Left lung (tissue), 10 donors: ENCODE data around the gene MAP3K5. TPM values are rescaled to one million over a fixed set of nuclear protein-coding genes. Genes with fewer than 3 reads are reported as not detected.

ENCODE experiments used
- ATAC-seq: fragments of 200-7000 bp; cut with Tn5 transposase; one replicate; pipeline ENCODE4 v1.9.1; 2020; ENCODE audit warnings: moderate library complexity
- DNase-seq, 4 donors: peaks; one replicate each; pipeline ENCODE4 v3.0.0-alpha.2; 2013 to 2020
- H3K27ac ChIP-seq, 2 donors: fragments of 200-600 bp; sonication (generic) in 1 of 2; one replicate each; pipeline versions ENCODE4 v1.5.0 to v1.8.0; 2020 to 2021
- H3K27me3 ChIP-seq, 2 donors: fragments of 200-600 bp; sonication (generic) in 1 of 2; one replicate each; pipeline versions ENCODE4 v1.5.0 to v1.8.0; 2020 to 2021
- H3K36me3 ChIP-seq, 2 donors: fragments of 200-600 bp; sonication (generic) in 1 of 2; one replicate each; pipeline versions ENCODE4 v1.5.0 to v1.8.0; 2020 to 2021
- H3K4me1 ChIP-seq, 2 donors: fragments of 200-600 bp; one replicate each; pipeline ENCODE4 v1.8.0; 2021
- H3K4me3 ChIP-seq, 2 donors: fragments of 200-600 bp; sonication (generic) in 1 of 2; one replicate each; pipeline versions ENCODE4 v1.5.0 to v1.8.0; 2020 to 2021; ENCODE audit warnings: mild to moderate bottlenecking in 1 of 2
- H3K9me3 ChIP-seq, 2 donors: fragments of 200-600 bp; sonication (generic) in 1 of 2; one replicate each; pipeline versions ENCODE4 v1.5.0 to v1.8.0; 2020 to 2021
- CTCF ChIP-seq, 2 donors: fragments of 200-600 bp; sonication (generic) in 1 of 2; IDR thresholded peaks; one replicate each; pipeline versions ENCODE4 v1.5.0 to v1.8.0; 2021; ENCODE audit warnings: antibody characterized with exemption in 2 of 2
- intact Hi-C, 2 donors: fragments of 100-400 bp; cut with DNase I; formaldehyde crosslinking; loops; one replicate each; pipeline versions ENCODE4 v1.11.2 to v1.14.2; 2022
- polyA plus RNA-seq, 6 donors: library from polyadenylated mRNA; unstranded; fragments of 120-200 nt; gene quantifications; one replicate each; pipeline ENCODE4 v1.2.1, GENCODE V29; 2013; ENCODE audit not compliant: insufficient read length in 6 of 6
- total RNA-seq, 2 donors: library from RNA; stranded (reverse); fragmentation: NEBNext Ultra II Directional; extraction: Animal tissue kit (Norgen Biotek cat#: 25700); gene quantifications; one replicate each; pipeline ENCODE4 v1.2.1, GENCODE V29; 2021
- donor health status: DM: no; HTN: yes; CAD: no.
- donor health status: DM: no; HTN: no; CAD: no.

MAP3K5 gene
- total and polyA plus RNA-seq, 8 donors, result 6.3 to 27.7 (median 7.2) TPM

GRCh38 chr6:136783021-136783420 is 9.3 kb downstream of the MAP3K5 start:
- Histone ChIP-seq H3K4me3 (no peak overlapping the region), H3K4me1 (peaks cover 0 to 90% of the 10 kb centered on the region in 2 donors), H3K36me3 (no peaks in the 10 kb centered on the region), H3K27ac (peak overlapping the region in 1 of 2 donors; percentile 99), H3K9me3 (no peaks in the 10 kb centered on the region), H3K27me3 (no peaks in the 10 kb centered on the region)
- no peak for DNase-seq
- no peak for TF ChIP-seq CTCF (IDR thresholded peaks at IDR 0.05)
- intact Hi-C loops, result no loop called here
- no peak for ATAC-seq

- peak overlapping the region in 1 of 2 donors; percentile 99 for H3K27ac ChIP-seq
- intact Hi-C loops, result no loop called here
- peaks cover 0 to 83% of the 10 kb centered on the region in 2 donors for H3K4me1 ChIP-seq
- no peak for DNase-seq
- ATAC-seq, result peak; percentile 58
- no peaks in the 10 kb centered on the region for H3K36me3 ChIP-seq
- no peaks in the 10 kb centered on the region for H3K9me3 ChIP-seq
- no peak overlapping the region for H3K4me3 ChIP-seq
- TF ChIP-seq CTCF (IDR thresholded peaks at IDR 0.05), result no peak
- no peaks in the 10 kb centered on the region for H3K27me3 ChIP-seq
These were observed 10.1 kb downstream of the MAP3K5 start for GRCh38 chr6:136782021-136782770.

GRCh38 chr6:136780972-136781371 is 11.3 kb downstream of the MAP3K5 start:
- H3K9me3 ChIP-seq, result no peaks in the 10 kb centered on the region
- no peaks in the 10 kb centered on the region for H3K36me3 ChIP-seq
- H3K4me1 ChIP-seq, result peaks cover 0 to 83% of the 10 kb centered on the region in 2 donors
- intact Hi-C loops, result no loop called here
- H3K27me3 ChIP-seq, result no peaks in the 10 kb centered on the region
- H3K27ac ChIP-seq, result no peak overlapping the region
- no peak for ATAC-seq
- DNase-seq, result no peak
- no peak overlapping the region for H3K4me3 ChIP-seq
- no peak for TF ChIP-seq CTCF (IDR thresholded peaks at IDR 0.05)

- H3K4me3 ChIP-seq, result no peak overlapping the region
- intact Hi-C loops, result no loop called here
- H3K9me3 ChIP-seq, result no peaks in the 10 kb centered on the region
- H3K27ac ChIP-seq, result no peak overlapping the region
- H3K27me3 ChIP-seq, result no peaks in the 10 kb centered on the region
- H3K4me1 ChIP-seq, result peaks cover under 1 to 83% of the 10 kb centered on the region in 2 donors
- DNase-seq (no peak), ATAC-seq (no peak)
- TF ChIP-seq CTCF (IDR thresholded peaks at IDR 0.05), result no peak
- no peaks in the 10 kb centered on the region for H3K36me3 ChIP-seq
These were observed 12.6 kb downstream of the MAP3K5 start for GRCh38 chr6:136779682-136780081.

- H3K27ac ChIP-seq, result no peak overlapping the region
- H3K4me1 ChIP-seq, result peaks cover 6 to 83% of the 10 kb centered on the region in 2 donors
- ATAC-seq (no peak), DNase-seq (no peak)
- TF ChIP-seq CTCF (IDR thresholded peaks at IDR 0.05), result no peak
- H3K4me3 ChIP-seq, result no peak overlapping the region
- H3K9me3 ChIP-seq, result no peaks in the 10 kb centered on the region
- no peaks in the 10 kb centered on the region for H3K36me3 ChIP-seq
- no peaks in the 10 kb centered on the region for H3K27me3 ChIP-seq
- intact Hi-C loops, result no loop called here
These were observed 14.6 kb downstream of the MAP3K5 start for GRCh38 chr6:136777651-136778050.
